Epithelial cell of prostate (primary cell): ENCODE measurements around the gene CAPZA3.
"Not testable (repeated sequence)": the region's sequence is repeated elsewhere in the genome, so short reads cannot be mapped to it uniquely, and the experiment has no call there.

ENCODE experiments used
- DNase-seq: peaks from one replicate; pipeline ENCODE4 v3.0.0-alpha.2; 2011; ENCODE audit warnings: low read depth, low spot score
- H3K27ac ChIP-seq: fragments of 450-650 bp; 2 replicates; pipeline ENCODE4 v1.5.1; 2017; ENCODE audit warnings: mild to moderate bottlenecking

The CAPZA3 gene

DNA sequence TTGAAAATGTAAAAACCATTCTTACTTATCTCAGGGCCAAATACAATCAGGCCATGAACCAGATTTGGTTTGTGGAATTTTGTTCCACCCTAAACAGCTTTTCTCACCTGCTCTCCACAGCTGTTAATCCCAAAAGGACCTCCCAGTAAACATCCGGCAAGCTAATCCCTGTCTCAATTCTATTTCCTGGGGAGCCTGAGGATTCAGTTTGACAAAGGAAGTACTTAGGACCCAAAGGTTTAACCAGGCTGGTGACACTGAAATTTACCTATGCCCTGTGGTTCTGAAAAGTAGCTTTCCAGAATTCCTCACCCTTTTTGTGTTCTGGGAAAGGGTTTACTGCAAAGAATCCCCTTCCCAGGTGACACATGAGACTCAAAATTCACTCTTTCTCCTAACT is 15.0 kb downstream of the CAPZA3 start:
- DNase-seq = no peak
- H3K27ac ChIP-seq = no peak overlapping the region

DNA sequence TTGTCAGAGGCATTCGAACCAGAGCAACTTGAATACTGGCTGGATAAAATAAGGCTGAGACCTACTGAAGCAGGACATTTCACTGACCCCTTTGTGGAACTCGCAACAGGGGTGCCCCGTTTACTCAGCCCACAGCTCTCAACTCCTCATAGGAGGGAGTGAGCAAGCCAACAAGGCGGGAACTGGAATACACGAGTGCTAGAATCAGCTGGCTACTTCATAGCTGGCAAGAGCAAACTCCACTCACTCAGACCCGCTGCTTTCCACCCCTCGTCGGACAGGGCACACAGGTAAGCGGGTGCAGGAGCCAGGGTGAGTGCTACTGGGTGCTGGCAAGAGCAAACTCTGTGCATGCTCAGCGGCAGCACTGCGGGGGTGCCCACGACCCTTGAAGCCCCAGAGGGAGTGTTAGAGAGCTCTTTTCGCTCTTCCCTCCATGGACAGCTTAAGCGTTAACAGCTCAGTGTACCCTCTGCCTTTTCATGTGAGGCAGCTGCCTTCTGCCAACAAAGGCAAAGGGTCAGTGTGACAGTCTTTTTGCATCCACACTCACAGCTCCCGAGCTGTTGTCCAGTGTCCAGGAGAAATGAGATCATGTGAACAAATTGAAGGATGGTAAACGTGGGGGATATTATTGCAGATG is 15.7 kb downstream of the CAPZA3 start:
- DNase-seq = no peak
- no peak overlapping the region for H3K27ac ChIP-seq

DNA sequence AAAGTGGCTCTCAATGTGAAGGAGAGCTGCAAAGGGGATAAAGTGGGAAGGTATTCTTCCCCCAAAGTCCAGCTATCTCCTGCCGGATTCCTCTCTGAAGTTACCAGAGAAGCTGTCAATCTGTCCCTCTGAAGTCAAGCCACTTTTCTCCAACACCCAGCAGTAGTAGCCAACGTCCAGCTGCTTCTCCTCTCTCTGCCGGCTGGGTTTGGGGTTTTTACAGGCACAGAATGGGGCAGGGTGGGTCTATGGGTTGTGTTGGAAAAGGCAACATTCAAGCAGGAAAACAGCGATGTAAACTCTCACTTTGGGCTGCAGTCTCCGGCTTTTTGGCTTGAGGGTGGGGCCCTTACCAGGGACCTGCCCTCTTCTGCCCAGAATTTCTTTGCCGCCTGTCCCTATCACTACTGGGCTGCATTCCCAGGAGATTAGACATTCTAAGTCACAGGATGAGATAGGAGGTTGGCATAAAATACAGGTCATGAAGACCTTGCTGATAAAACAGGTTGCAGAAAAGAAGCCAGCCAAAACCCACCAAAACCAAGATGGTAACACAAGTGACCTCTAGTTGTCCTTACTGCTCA is 16.3 kb downstream of the CAPZA3 start:
- DNase-seq = no peak
- H3K27ac ChIP-seq = no peak overlapping the region

DNA sequence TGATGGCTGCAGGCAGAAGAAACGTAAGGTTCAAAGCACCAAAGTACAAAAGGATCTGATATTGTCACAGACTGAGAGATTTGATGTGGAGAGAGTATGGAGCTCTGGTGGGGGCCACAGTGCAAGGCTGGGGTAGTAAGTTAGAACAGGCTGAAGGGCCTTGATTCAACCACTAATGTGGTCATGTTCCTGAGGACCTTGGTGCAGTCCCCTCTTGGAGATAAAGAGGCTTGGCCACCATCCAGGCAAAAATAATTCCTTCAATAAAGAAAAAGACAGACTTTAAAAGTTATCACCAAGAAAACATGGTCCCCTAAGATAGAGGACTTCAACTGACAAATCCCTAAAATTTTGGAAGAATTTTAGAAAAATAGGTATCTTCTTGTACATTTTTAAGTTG is 17.4 kb downstream of the CAPZA3 start:
- DNase-seq = no peak
- no peak overlapping the region for H3K27ac ChIP-seq

DNA sequence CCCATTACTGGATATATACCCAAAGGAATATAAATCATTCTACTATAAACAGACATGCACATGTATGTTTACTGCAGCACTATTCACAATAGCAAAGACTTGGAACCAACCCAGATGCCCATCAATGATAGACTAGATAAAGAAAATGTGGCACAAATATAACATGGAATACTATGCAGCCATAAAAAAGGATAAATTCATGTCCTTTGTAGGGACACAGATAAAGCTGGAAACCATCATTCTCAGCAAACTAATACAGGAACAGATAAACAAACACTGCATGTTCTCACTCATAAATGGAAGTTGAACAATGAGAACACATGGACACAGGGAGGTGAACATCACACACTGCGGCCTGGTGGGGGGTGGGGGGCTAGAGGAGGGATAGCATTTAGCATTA is 28.6 kb downstream of the CAPZA3 start:
- H3K27ac ChIP-seq, DNase-seq: not testable (repeated sequence)

DNA sequence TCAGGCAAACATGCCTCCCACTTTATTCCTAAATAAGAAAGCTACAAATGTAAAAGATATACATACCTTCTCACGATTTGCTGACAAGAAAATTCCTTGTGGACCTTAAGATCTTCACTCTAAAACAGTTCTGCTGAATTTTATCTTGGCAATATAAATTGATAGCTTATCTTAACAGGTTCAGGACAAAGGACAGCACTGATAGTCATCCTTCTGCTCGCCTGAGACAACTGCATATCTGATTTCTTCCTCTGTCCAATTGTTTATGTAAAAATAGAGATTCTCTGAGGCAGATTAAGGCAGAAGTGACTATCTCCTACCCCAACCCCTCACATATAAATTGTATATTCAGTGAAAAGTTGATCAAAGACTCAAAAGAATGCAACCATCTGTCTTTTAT is 44.9 kb downstream of the CAPZA3 start:
- H3K27ac ChIP-seq = no peak overlapping the region
- no peak for DNase-seq

DNA sequence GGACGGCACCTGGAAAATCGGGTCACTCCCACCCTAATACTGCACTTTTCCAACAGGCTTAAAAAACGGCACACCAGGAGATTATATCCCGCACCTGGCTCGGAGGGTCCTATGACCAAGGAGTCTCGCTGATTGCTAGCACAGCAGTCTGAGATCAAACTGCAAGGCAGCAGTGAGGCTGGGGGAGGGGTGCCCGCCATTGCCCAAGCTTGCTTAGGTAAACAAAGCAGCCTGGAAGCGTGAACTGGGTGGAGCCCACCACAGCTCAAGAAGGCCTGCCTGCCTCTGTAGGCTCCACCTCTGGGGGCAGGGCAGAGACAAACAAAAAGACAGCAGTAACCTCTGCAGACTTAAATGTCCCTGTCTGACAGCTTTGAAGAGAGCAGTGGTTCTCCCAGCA is 47.5 kb downstream of the CAPZA3 start:
- DNase-seq, H3K27ac ChIP-seq: not testable (repeated sequence)
